A549 (cell line): ENCODE results near the gene HIF1A.

Experiments
- CBX2 ChIP-seq: fragments of 200-600 bp; sonication (generic); IDR thresholded peaks from 2 replicates; pipeline ENCODE4 v1.6.1; 2016; ENCODE audit warnings: low read depth, mild to moderate bottlenecking, borderline replicate concordance
- CHD2 ChIP-seq: fragments of 150-350 bp; IDR thresholded peaks from 2 replicates; pipeline ENCODE4 v1.6.1; 2014; ENCODE audit warnings: low read length; ENCODE audit not compliant: partially characterized antibody
- CTCF ChIP-seq: fragments of >200 bp; sonication (Bioruptor Twin); formaldehyde crosslinking; IDR thresholded peaks from 3 replicates; pipeline ENCODE4 v1.5.1; 2016
- EP300 ChIP-seq, 2 experiments: fragments of >200 bp; sonication (Bioruptor Twin); formaldehyde crosslinking; IDR thresholded peaks; 2 replicates in 1 of 2; 3 replicates in 1 of 2; pipeline ENCODE4 v1.6.1; 2016 to 2017
- FOSL2 ChIP-seq, 2 experiments: fragments of 450-650 bp in 1 of 2; fragments of >200 bp in 1 of 2; sonication (Bioruptor Twin) in 1 of 2; formaldehyde crosslinking; IDR thresholded peaks; 2 replicates each; pipeline versions ENCODE4 v1.5.0 to v1.6.1; 2016 to 2020; ENCODE audit warnings: mild to moderate bottlenecking in 1 of 2, moderate library complexity in 1 of 2
- MAZ ChIP-seq: fragments of 150-350 bp; IDR thresholded peaks from 2 replicates; pipeline ENCODE4 v1.6.1; 2014; ENCODE audit warnings: antibody characterized with exemption, low read depth, low read length, borderline replicate concordance
- NFE2L2 ChIP-seq: fragments of 150-350 bp; conservative IDR thresholded peaks from 2 replicates; pipeline ENCODE4 v1.6.1; 2014; ENCODE audit warnings: low read length
- POLR2A ChIP-seq: IDR thresholded peaks from 2 replicates; pipeline ENCODE4 v1.6.1; 2012; ENCODE audit warnings: mild to moderate bottlenecking, low read length
- RAD21 ChIP-seq, 2 experiments: fragments of >200 bp in 1 of 2; sonication (Bioruptor Twin) in 1 of 2; formaldehyde crosslinking in 1 of 2; IDR thresholded peaks in 1 of 2; conservative IDR thresholded peaks in 1 of 2; 2 replicates in 1 of 2; 3 replicates in 1 of 2; pipeline ENCODE4 v1.6.1; 2012 to 2018; ENCODE audit warnings: inconsistent platforms in 1 of 2
- RNF2 ChIP-seq: fragments of 200-600 bp; sonication (generic); IDR thresholded peaks from 2 replicates; pipeline ENCODE4 v1.6.1; 2016; ENCODE audit warnings: low read depth, mild to moderate bottlenecking, antibody characterized with exemption, moderate library complexity, borderline replicate concordance
- SMC3 ChIP-seq: fragments of >200 bp; sonication (Bioruptor Twin); formaldehyde crosslinking; IDR thresholded peaks from 3 replicates; pipeline ENCODE4 v1.6.1; 2018; ENCODE audit warnings: inconsistent platforms
- TP53 ChIP-seq: fragments of 250-450 bp; sonication (Bioruptor Pico); IDR thresholded peaks from 2 replicates; pipeline ENCODE4 v1.5.0; 2021; ENCODE audit warnings: mild to moderate bottlenecking, moderate library complexity
- ZFP36 ChIP-seq: fragments of 450-650 bp; IDR thresholded peaks from 2 replicates; pipeline ENCODE4 v1.6.1; 2014; ENCODE audit warnings: borderline replicate concordance; ENCODE audit not compliant: partially characterized antibody

GRCh38 chr14:61754627-61755381, 59.5 kb downstream of the HIF1A start:
- TF ChIP-seq CTCF (no peak), RAD21 (conservative IDR thresholded peaks at IDR 0.05 in 1 of 2, IDR thresholded peaks at IDR 0.05 in 1 of 2) (no peak), POLR2A (no peak), NFE2L2 (no peak), CBX2 (no peak), CHD2 (no peak), RNF2 (no peak), MAZ (no peak), TP53 (CRISPR knock-in tag) (no peak), ZFP36 (no peak), EP300 (IDR thresholded peaks at IDR 0.05) (no peak), FOSL2 (IDR thresholded peaks at IDR 0.05) (no peak), FOSL2 (CRISPR knock-in tag; IDR thresholded peaks at IDR 0.05) (no peak), SMC3 (no peak)
